Upper lobe of left lung (tissue), 6 donors: ENCODE measurements around the gene ST6GALNAC6. TPM values are rescaled to one million over a fixed set of nuclear protein-coding genes. Genes with fewer than 3 reads are reported as not detected.

ENCODE experiments used
- ATAC-seq, 2 donors: fragments of 200-7000 bp; cut with Tn5 transposase; one replicate each; pipeline ENCODE4 v1.9.1; 2022; ENCODE audit warnings: mild to moderate bottlenecking in 2 of 2, moderate library complexity in 2 of 2; ENCODE audit not compliant: low FRiP score in 2 of 2
- DNase-seq, 2 donors: peaks; one replicate each; pipeline ENCODE4 v3.0.0-alpha.2; 2019 to 2020
- H3K27ac ChIP-seq, 4 donors: fragments of 200-600 bp; sonication (generic); one replicate each; pipeline ENCODE4 v1.5.1; 2016 to 2019
- H3K27me3 ChIP-seq, 4 donors: fragments of 200-600 bp; sonication (generic); one replicate each; pipeline ENCODE4 v1.5.1; 2017 to 2019
- H3K36me3 ChIP-seq, 4 donors: fragments of 200-600 bp; sonication (generic); one replicate each; pipeline ENCODE4 v1.5.1; 2016 to 2019
- H3K4me1 ChIP-seq, 4 donors: fragments of 200-600 bp; sonication (generic); one replicate each; pipeline ENCODE4 v1.5.1; 2018 to 2019
- H3K4me3 ChIP-seq, 4 donors: fragments of 200-600 bp; sonication (generic); one replicate each; pipeline ENCODE4 v1.5.1; 2017 to 2019; ENCODE audit warnings: mild to moderate bottlenecking in 2 of 4, moderate library complexity in 1 of 4
- H3K9me3 ChIP-seq, 4 donors: fragments of 200-600 bp; sonication (generic); one replicate each; pipeline ENCODE4 v1.5.1; 2018 to 2019
- EP300 ChIP-seq, 4 donors: sonication (generic); formaldehyde crosslinking; IDR thresholded peaks; one replicate each; pipeline ENCODE4 v1.5.1; 2017; ENCODE audit warnings: antibody characterized with exemption in 4 of 4, control low read depth in 2 of 4
- POLR2A ChIP-seq, 4 donors: fragments of 450-650 bp; IDR thresholded peaks; one replicate each; pipeline ENCODE4 v1.5.1; 2016 to 2017; ENCODE audit warnings: antibody characterized with exemption in 4 of 4, mild to moderate bottlenecking in 2 of 4
- POLR2AphosphoS5 ChIP-seq, 2 donors: sonication (generic); formaldehyde crosslinking; IDR thresholded peaks; one replicate each; pipeline ENCODE4 v1.5.1; 2017; ENCODE audit warnings: antibody characterized with exemption in 2 of 2
- WGBS, 2 donors: methylation state at CpG; one replicate each; pipeline ENCODE4 v1.1.5; 2017 to 2018; 5-methylcytosine and 5-hydroxymethylcytosine counted together
- total RNA-seq, 6 donors: library from RNA; depleted of rRNA in 4 of 6; stranded (reverse); fragments of >200 nt in 4 of 6; gene quantifications; one replicate each; pipeline versions ENCODE4 v1.1.0 to v1.2.1, GENCODE V29; 2016 to 2021
- TF ChIP-seq, protein P1 (sequence below), 6 experiments: fragments of 450-650 bp in 4 of 6; fragments of 200-600 bp in 2 of 6; sonication (generic) in 2 of 6; IDR thresholded peaks; one replicate each; pipeline ENCODE4 v1.5.1; 2016 to 2019; ENCODE audit warnings: antibody characterized with exemption in 6 of 6
- donor health status: DM: no; HTN: no; CAD: no; lungs with moderate emphysema.
- donor health status: DM: no; HTN: yes; CAD: no; lungs with severe emphysema.

ST6GALNAC6 gene
- total RNA-seq, 6 donors from 2014 or later, result 67.3 to 117 (median 85.2) TPM

DNA sequence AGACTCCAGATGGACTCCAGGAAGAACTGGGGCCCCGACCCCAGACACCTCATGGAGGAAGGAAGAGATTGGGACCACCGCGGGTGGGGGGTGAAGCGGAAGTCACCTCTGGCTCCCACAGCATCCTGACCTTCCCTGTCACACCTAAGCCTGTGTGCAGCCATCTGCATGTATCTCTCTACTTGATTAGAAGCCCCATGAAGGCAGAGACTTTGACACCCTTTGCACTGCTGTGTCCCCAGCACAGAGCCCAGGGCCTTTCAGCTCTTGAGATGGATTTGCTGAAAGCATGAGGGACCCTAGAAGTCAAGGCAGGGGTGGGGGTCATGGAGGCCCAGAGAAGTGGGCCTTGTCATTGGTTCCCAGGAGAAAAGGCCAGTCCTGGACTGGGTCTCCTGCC lies 42.1 kb downstream of the ST6GALNAC6 start:
- TF ChIP-seq, protein P1, sequence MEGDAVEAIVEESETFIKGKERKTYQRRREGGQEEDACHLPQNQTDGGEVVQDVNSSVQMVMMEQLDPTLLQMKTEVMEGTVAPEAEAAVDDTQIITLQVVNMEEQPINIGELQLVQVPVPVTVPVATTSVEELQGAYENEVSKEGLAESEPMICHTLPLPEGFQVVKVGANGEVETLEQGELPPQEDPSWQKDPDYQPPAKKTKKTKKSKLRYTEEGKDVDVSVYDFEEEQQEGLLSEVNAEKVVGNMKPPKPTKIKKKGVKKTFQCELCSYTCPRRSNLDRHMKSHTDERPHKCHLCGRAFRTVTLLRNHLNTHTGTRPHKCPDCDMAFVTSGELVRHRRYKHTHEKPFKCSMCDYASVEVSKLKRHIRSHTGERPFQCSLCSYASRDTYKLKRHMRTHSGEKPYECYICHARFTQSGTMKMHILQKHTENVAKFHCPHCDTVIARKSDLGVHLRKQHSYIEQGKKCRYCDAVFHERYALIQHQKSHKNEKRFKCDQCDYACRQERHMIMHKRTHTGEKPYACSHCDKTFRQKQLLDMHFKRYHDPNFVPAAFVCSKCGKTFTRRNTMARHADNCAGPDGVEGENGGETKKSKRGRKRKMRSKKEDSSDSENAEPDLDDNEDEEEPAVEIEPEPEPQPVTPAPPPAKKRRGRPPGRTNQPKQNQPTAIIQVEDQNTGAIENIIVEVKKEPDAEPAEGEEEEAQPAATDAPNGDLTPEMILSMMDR (IDR thresholded peaks at IDR 0.05), result no peak
- TF ChIP-seq POLR2A (IDR thresholded peaks at IDR 0.05), result no peak
- TF ChIP-seq EP300 (IDR thresholded peaks at IDR 0.05), result no peak

DNA sequence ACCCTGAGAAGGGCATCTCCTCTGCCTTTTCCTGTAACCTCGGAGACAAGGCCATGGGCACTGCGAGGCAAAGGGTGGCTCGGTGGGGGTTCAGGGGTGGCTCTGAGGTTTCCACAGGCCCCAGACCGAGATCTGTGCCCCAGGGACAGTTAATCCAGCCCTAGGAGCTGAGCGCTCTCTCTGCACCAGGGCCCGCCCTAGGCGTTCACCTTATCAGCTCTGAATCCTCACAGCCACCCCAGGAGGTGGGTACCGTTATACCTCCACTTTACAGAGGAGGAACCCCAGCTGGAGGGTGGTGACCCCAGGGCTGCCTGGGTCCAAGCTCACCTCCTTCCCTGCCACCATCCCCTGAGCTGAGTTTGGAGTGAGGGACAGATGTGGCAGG lies 42.7 kb downstream of the ST6GALNAC6 start:
- DNase-seq, result no peak
- H3K4me1 ChIP-seq, result peaks cover 60 to 78% (median 64%) of the 10 kb centered on the region in 4 donors
- no peak for ATAC-seq
- H3K27me3 ChIP-seq, result no peaks in the 10 kb centered on the region
- H3K36me3 ChIP-seq, result peaks cover 0 to 15% (median 4%) of the 10 kb centered on the region in 4 donors
- H3K9me3 ChIP-seq, result no peaks in the 10 kb centered on the region
- 77 to 85% methylated on average over 5 to 8 of the region's 8 CpGs for WGBS, 2 donors
- TF ChIP-seq, protein P1 (IDR thresholded peaks at IDR 0.05), result no peak
- TF ChIP-seq POLR2A (IDR thresholded peaks at IDR 0.05), result no peak
- H3K4me3 ChIP-seq, result no peak overlapping the region
- peak overlapping the region; percentile 64 to 91 (median 90) for H3K27ac ChIP-seq

More for the DNA sequence above, 42.1 kb downstream of the ST6GALNAC6 start:
- Histone ChIP-seq H3K4me3 (no peak overlapping the region), H3K27me3 (no peaks in the 10 kb centered on the region), H3K36me3 (peaks cover 0 to 11% (median 2%) of the 10 kb centered on the region in 4 donors), H3K4me1 (peaks cover 65 to 83% (median 69%) of the 10 kb centered on the region in 4 donors), H3K9me3 (no peaks in the 10 kb centered on the region), H3K27ac (peak overlapping the region; percentile 64 to 91 (median 90))
- WGBS, 2 donors, result 46 to 58% methylated on average over 4 of the region's 4 CpGs
- DNase-seq (no peak), ATAC-seq (no peak)

DNA sequence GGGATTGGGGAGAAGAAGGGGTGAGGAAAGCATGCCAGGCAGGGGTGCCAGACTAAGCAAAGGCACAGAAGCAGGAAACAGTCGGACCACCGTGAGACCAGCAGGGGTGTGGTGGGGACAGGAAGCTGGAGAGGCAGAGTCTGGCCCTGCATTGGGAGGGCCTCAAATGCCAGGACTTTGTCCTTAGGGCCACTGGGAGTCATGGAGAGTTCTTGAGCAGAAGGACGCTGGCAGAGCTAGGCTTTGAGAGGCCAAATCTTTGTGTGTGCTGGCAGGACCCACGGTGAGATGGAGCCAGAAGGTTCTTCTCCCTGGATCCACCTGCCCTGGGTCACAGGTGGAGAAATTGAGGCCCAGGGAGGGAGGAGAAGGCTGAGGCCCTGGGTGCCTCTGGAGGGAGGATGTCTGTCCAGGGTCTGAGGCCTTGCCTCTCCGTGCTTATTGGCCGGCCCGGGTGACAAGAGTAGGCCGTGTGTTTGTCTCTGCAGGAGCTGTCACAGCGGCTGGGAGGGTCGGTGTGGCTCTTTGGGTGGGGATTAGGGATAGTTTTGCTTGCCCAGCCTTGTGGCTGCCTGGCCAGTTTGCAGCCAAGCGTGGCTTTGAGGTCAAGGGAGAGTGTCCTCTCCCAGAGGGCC lies 43.2 kb downstream of the ST6GALNAC6 start:
- Histone ChIP-seq H3K36me3 (peaks cover 0 to 19% (median 4%) of the 10 kb centered on the region in 4 donors), H3K27me3 (no peaks in the 10 kb centered on the region), H3K27ac (peak overlapping the region; percentile 64 to 91 (median 90)), H3K9me3 (no peaks in the 10 kb centered on the region), H3K4me1 (peaks cover 54 to 76% (median 59%) of the 10 kb centered on the region in 4 donors), H3K4me3 (no peak overlapping the region)
- WGBS, 2 donors, result 41 to 69% methylated on average over 10 to 11 of the region's 11 CpGs
- no peak for ATAC-seq
- no peak for DNase-seq
- TF ChIP-seq POLR2AphosphoS5 (IDR thresholded peaks at IDR 0.05), result peak in 1 of 2 donors; percentile 12
- TF ChIP-seq, protein P1 (IDR thresholded peaks at IDR 0.05), result no peak

DNA sequence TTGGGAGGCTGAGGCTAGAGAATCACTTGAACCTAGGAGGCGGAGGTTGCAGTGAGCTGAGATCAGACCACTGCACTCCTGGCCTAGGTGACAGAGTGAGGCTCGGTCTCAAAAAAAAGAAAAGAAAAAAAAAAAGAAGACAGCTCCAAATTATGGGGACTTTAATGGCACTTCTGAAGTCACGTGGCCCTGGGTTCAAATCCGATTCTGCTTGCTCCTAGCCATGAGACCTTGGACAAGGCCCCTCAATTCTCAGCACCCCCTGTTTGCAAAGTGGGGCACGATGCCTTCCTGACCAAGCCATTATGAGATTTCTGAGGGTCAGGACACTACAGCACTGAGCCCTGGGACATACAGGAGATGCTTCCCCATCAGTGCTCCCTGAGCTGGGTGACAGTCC lies 43.9 kb downstream of the ST6GALNAC6 start:
- no peak for ATAC-seq
- WGBS, 2 donors, result 91 to 96% methylated on average over 5 of the region's 5 CpGs
- H3K27ac ChIP-seq, result peak overlapping the region; percentile 88 to 91 (median 90)
- no peaks in the 10 kb centered on the region for H3K9me3 ChIP-seq
- no peaks in the 10 kb centered on the region for H3K27me3 ChIP-seq
- peaks cover 48 to 71% (median 54%) of the 10 kb centered on the region in 4 donors for H3K4me1 ChIP-seq
- H3K4me3 ChIP-seq, result no peak overlapping the region
- TF ChIP-seq EP300 (IDR thresholded peaks at IDR 0.05), result no peak
- TF ChIP-seq, protein P1 (IDR thresholded peaks at IDR 0.05), result no peak
- no peak for TF ChIP-seq POLR2AphosphoS5 (IDR thresholded peaks at IDR 0.05)
- TF ChIP-seq POLR2A (IDR thresholded peaks at IDR 0.05), result no peak
- H3K36me3 ChIP-seq, result peaks cover 0 to 23% (median 4%) of the 10 kb centered on the region in 4 donors
- no peak for DNase-seq

DNA sequence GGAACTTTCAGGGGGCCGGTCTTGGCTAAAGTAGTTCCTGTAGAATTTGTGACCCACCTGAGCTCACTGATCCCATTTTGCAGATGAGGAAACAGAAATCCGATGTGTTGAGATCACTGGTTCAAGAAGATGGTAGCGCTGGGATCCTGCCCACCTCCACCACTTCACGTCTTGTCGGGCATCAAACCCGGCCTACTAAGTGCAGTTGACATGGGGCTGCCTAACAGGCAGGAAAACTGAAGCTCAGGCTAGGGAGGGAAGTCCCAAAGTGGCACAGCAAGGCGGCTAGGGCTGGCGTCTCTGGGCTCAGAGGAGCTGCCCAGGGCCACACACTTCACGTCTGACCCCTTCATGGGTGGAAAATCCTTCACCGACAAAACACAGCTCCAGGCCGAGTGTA lies 44.4 kb downstream of the ST6GALNAC6 start:
- Histone ChIP-seq H3K9me3 (peaks cover 0 to 4% (median 0%) of the 10 kb centered on the region in 4 donors), H3K4me3 (peak overlapping the region in 3 of 4 donors; percentile 66 to 78 (median 76)), H3K4me1 (peaks cover 48 to 71% (median 54%) of the 10 kb centered on the region in 4 donors), H3K27me3 (no peaks in the 10 kb centered on the region), H3K27ac (peak overlapping the region; percentile 88 to 91 (median 90)), H3K36me3 (peaks cover 0 to 28% (median 4%) of the 10 kb centered on the region in 4 donors)
- TF ChIP-seq POLR2AphosphoS5 (IDR thresholded peaks at IDR 0.05) (no peak), POLR2A (IDR thresholded peaks at IDR 0.05) (no peak)
- TF ChIP-seq, protein P1 (IDR thresholded peaks at IDR 0.05), result no peak
- ATAC-seq (no peak), DNase-seq (no peak)
- WGBS, 2 donors, result 49 to 59% methylated on average over 10 to 11 of the region's 11 CpGs
